Left lung (tissue), 10 donors: Measurements from ENCODE around the gene GSTP1. TPM values are rescaled to one million over a fixed set of nuclear protein-coding genes. Genes with fewer than 3 reads are reported as not detected.

Source experiments
- ATAC-seq: fragments of 200-7000 bp; cut with Tn5 transposase; one replicate; pipeline ENCODE4 v1.9.1; 2020; ENCODE audit warnings: moderate library complexity
- DNase-seq, 4 donors: peaks; one replicate each; pipeline ENCODE4 v3.0.0-alpha.2; 2013 to 2020
- H3K27ac ChIP-seq, 2 donors: fragments of 200-600 bp; sonication (generic) in 1 of 2; one replicate each; pipeline versions ENCODE4 v1.5.0 to v1.8.0; 2020 to 2021
- H3K27me3 ChIP-seq, 2 donors: fragments of 200-600 bp; sonication (generic) in 1 of 2; one replicate each; pipeline versions ENCODE4 v1.5.0 to v1.8.0; 2020 to 2021
- H3K36me3 ChIP-seq, 2 donors: fragments of 200-600 bp; sonication (generic) in 1 of 2; one replicate each; pipeline versions ENCODE4 v1.5.0 to v1.8.0; 2020 to 2021
- H3K4me1 ChIP-seq, 2 donors: fragments of 200-600 bp; one replicate each; pipeline ENCODE4 v1.8.0; 2021
- H3K4me3 ChIP-seq, 2 donors: fragments of 200-600 bp; sonication (generic) in 1 of 2; one replicate each; pipeline versions ENCODE4 v1.5.0 to v1.8.0; 2020 to 2021; ENCODE audit warnings: mild to moderate bottlenecking in 1 of 2
- H3K9me3 ChIP-seq, 2 donors: fragments of 200-600 bp; sonication (generic) in 1 of 2; one replicate each; pipeline versions ENCODE4 v1.5.0 to v1.8.0; 2020 to 2021
- intact Hi-C, 2 donors: fragments of 100-400 bp; cut with DNase I; formaldehyde crosslinking; loops; one replicate each; pipeline versions ENCODE4 v1.11.2 to v1.14.2; 2022
- polyA plus RNA-seq, 6 donors: library from polyadenylated mRNA; unstranded; fragments of 120-200 nt; gene quantifications; one replicate each; pipeline ENCODE4 v1.2.1, GENCODE V29; 2013; ENCODE audit not compliant: insufficient read length in 6 of 6
- total RNA-seq, 2 donors: library from RNA; stranded (reverse); fragmentation: NEBNext Ultra II Directional; extraction: Animal tissue kit (Norgen Biotek cat#: 25700); gene quantifications; one replicate each; pipeline ENCODE4 v1.2.1, GENCODE V29; 2021
- TF ChIP-seq, protein P1 (sequence below), 2 donors: fragments of 200-600 bp; sonication (generic) in 1 of 2; IDR thresholded peaks; one replicate each; pipeline versions ENCODE4 v1.5.0 to v1.8.0; 2021; ENCODE audit warnings: antibody characterized with exemption in 2 of 2
- donor health status: DM: no; HTN: yes; CAD: no.
- donor health status: DM: no; HTN: no; CAD: no.

The GSTP1 gene
- total and polyA plus RNA-seq, 8 donors, result 651 to 1,058 (median 749) TPM

DNA sequence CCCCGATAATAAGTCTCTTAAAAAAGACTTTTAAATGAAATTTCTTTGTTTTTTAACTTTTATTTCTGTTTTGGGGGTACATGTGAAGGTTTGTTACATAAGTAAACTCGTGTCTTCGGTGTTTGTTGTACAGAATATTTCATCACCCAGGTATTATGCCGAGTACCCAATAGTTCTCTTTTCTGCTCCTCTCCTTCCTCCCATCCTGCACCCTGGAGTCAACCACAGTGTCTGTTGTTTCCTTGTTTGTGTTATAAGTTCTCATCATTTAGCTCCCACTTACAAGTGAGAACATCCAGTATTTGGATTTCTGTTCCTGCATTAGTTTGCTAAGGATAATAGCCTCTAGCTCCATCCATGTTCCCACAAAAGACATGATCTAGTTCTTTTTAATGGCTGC is 1.6 kb upstream of the GSTP1 start:
- no peak for ATAC-seq
- Histone ChIP-seq H3K27ac (peak overlapping the region; percentile 93 to 95), H3K27me3 (peaks cover 0 to 12% of the 10 kb centered on the region in 2 donors), H3K36me3 (peaks cover 0 to 25% of the 10 kb centered on the region in 2 donors), H3K4me3 (no peak overlapping the region), H3K9me3 (no peaks in the 10 kb centered on the region), H3K4me1 (peaks cover 12 to 51% of the 10 kb centered on the region in 2 donors)
- no peak for DNase-seq
- TF ChIP-seq, protein P1, sequence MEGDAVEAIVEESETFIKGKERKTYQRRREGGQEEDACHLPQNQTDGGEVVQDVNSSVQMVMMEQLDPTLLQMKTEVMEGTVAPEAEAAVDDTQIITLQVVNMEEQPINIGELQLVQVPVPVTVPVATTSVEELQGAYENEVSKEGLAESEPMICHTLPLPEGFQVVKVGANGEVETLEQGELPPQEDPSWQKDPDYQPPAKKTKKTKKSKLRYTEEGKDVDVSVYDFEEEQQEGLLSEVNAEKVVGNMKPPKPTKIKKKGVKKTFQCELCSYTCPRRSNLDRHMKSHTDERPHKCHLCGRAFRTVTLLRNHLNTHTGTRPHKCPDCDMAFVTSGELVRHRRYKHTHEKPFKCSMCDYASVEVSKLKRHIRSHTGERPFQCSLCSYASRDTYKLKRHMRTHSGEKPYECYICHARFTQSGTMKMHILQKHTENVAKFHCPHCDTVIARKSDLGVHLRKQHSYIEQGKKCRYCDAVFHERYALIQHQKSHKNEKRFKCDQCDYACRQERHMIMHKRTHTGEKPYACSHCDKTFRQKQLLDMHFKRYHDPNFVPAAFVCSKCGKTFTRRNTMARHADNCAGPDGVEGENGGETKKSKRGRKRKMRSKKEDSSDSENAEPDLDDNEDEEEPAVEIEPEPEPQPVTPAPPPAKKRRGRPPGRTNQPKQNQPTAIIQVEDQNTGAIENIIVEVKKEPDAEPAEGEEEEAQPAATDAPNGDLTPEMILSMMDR (IDR thresholded peaks at IDR 0.05), result no peak
- intact Hi-C loops, result no loop called here

- TF ChIP-seq, protein P1 (IDR thresholded peaks at IDR 0.05), result no peak
- no peaks in the 10 kb centered on the region for H3K9me3 ChIP-seq
- peak; percentile 71 for ATAC-seq
- H3K27me3 ChIP-seq, result peaks cover 0 to 6% of the 10 kb centered on the region in 2 donors
- H3K4me1 ChIP-seq, result peaks cover 12 to 62% of the 10 kb centered on the region in 2 donors
- intact Hi-C loops, result no loop called here
- peak overlapping the region; percentile 86 to 95 for H3K4me3 ChIP-seq
- peaks cover 0 to 48% of the 10 kb centered on the region in 2 donors for H3K36me3 ChIP-seq
- DNase-seq, result peak; percentile 56 to 93 (median 82)
- peak overlapping the region; percentile 93 to 95 for H3K27ac ChIP-seq
These were observed 731 bp downstream of the GSTP1 start for GRCh38 chr11:67584205-67584880.

DNA sequence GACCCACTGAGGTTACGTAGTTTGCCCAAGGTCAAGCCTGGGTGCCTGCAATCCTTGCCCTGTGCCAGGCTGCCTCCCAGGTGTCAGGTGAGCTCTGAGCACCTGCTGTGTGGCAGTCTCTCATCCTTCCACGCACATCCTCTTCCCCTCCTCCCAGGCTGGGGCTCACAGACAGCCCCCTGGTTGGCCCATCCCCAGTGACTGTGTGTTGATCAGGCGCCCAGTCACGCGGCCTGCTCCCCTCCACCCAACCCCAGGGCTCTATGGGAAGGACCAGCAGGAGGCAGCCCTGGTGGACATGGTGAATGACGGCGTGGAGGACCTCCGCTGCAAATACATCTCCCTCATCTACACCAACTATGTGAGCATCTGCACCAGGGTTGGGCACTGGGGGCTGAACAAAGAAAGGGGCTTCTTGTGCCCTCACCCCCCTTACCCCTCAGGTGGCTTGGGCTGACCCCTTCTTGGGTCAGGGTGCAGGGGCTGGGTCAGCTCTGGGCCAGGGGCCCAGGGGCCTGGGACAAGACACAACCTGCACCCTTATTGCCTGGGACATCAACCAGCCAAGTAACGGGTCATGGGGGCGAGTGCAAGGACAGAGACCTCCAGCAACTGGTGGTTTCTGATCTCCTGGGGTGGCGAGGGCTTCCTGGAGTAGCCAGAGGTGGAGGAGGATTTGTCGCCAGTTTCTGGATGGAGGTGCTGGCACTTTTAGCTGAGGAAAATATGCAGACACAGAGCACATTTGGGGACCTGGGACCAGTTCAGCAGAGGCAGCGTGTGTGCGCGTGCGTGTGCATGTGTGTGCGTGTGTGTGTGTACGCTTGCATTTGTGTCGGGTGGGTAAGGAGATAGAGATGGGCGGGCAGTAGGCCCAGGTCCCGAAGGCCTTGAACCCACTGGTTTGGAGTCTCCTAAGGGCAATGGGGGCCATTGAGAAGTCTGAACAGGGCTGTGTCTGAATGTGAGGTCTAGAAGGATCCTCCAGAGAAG is 1.6 kb downstream of the GSTP1 start:
- TF ChIP-seq, protein P1 (IDR thresholded peaks at IDR 0.05), result no peak
- Histone ChIP-seq H3K9me3 (no peaks in the 10 kb centered on the region), H3K36me3 (peaks cover 0 to 49% of the 10 kb centered on the region in 2 donors), H3K27ac (peak overlapping the region; percentile 93 to 95), H3K4me3 (peak overlapping the region; percentile 86 to 95), H3K27me3 (no peaks in the 10 kb centered on the region), H3K4me1 (peaks cover 12 to 56% of the 10 kb centered on the region in 2 donors)
- intact Hi-C loops, result no loop called here
- DNase-seq (no peak), ATAC-seq (no peak)

- no peak overlapping the region for H3K27ac ChIP-seq
- no peak for DNase-seq
- H3K4me3 ChIP-seq, result peak overlapping the region in 1 of 2 donors; percentile 86
- no peak for ATAC-seq
- intact Hi-C loops, result no loop called here
- H3K9me3 ChIP-seq, result no peaks in the 10 kb centered on the region
- H3K27me3 ChIP-seq, result no peaks in the 10 kb centered on the region
- peaks cover 0 to 49% of the 10 kb centered on the region in 2 donors for H3K36me3 ChIP-seq
- TF ChIP-seq, protein P1 (IDR thresholded peaks at IDR 0.05), result no peak
- peaks cover 12 to 56% of the 10 kb centered on the region in 2 donors for H3K4me1 ChIP-seq
These were observed 2.3 kb downstream of the GSTP1 start for GRCh38 chr11:67585911-67586310.
